GM23338 (cell line): Measurements from ENCODE around the gene CTNNA3. TPM values are rescaled to one million over a fixed set of nuclear protein-coding genes. Genes with fewer than 3 reads are reported as not detected.

Source experiments
- ATAC-seq: fragments of 200-7000 bp; cut with Tn5 transposase; 3 replicates; pipeline ENCODE4 v1.9.1; 2020
- DNase-seq: peaks from one replicate; pipeline ENCODE4 v3.0.0-alpha.2; 2015; ENCODE audit warnings: low spot score
- H2AFZ ChIP-seq: fragments of 200-600 bp; sonication (generic); 2 replicates; pipeline ENCODE4 v1.8.0; 2016; ENCODE audit warnings: antibody characterized with exemption, mild to moderate bottlenecking, moderate library complexity
- H3F3A ChIP-seq: fragments of 200-600 bp; sonication (generic); replicated peaks from 2 replicates; pipeline ENCODE4 v1.8.0; 2017; ENCODE audit warnings: antibody characterized with exemption, mixed run types, low read depth
- H3K27ac ChIP-seq: fragments of 200-600 bp; sonication (generic); 2 replicates; pipeline ENCODE4 v1.6.1; 2016; ENCODE audit warnings: low read depth
- H3K27me3 ChIP-seq: fragments of 200-600 bp; sonication (generic); 2 replicates; pipeline ENCODE4 v1.8.0; 2016; ENCODE audit warnings: mild to moderate bottlenecking, mixed run types, moderate library complexity; ENCODE audit not compliant: insufficient read depth
- H3K36me3 ChIP-seq: fragments of 200-600 bp; sonication (generic); 2 replicates; pipeline ENCODE4 v1.8.0; 2016; ENCODE audit warnings: mild to moderate bottlenecking; ENCODE audit not compliant: insufficient read depth
- H3K4me1 ChIP-seq: fragments of 200-600 bp; sonication (generic); 2 replicates; pipeline ENCODE4 v1.8.0; 2016; ENCODE audit warnings: mild to moderate bottlenecking, moderate library complexity; ENCODE audit not compliant: insufficient read depth
- H3K4me2 ChIP-seq: fragments of 200-600 bp; sonication (generic); 2 replicates; pipeline ENCODE4 v1.7.1; 2017; ENCODE audit warnings: mixed run types
- H3K4me3 ChIP-seq: fragments of 200-600 bp; sonication (generic); 2 replicates; pipeline ENCODE4 v1.6.1; 2016; ENCODE audit warnings: mixed run types
- H3K79me2 ChIP-seq: fragments of 200-600 bp; sonication (generic); replicated peaks from 2 replicates; pipeline ENCODE4 v1.8.0; 2017; ENCODE audit warnings: mild to moderate bottlenecking; ENCODE audit not compliant: insufficient read depth
- H3K9me2 ChIP-seq: fragments of 200-600 bp; sonication (generic); 2 replicates; pipeline ENCODE4 v1.8.0; 2017; ENCODE audit not compliant: insufficient read depth
- H4K20me1 ChIP-seq: fragments of 200-600 bp; sonication (generic); replicated peaks from 2 replicates; pipeline ENCODE4 v1.8.0; 2017; ENCODE audit warnings: mild to moderate bottlenecking; ENCODE audit not compliant: insufficient read depth
- H3K27ac Mint-ChIP-seq: 2 replicates; pipeline ENCODE4 v1.8.0; 2020; ENCODE audit warnings: inconsistent platforms, mild to moderate bottlenecking, moderate library complexity, mixed read lengths
- H3K27me3 Mint-ChIP-seq: 3 replicates; pipeline ENCODE4 v1.8.0; 2022; ENCODE audit warnings: low read depth, mild to moderate bottlenecking, moderate library complexity, mixed read lengths, inconsistent platforms; ENCODE audit not compliant: insufficient read depth, poor library complexity
- H3K36me3 Mint-ChIP-seq: 3 replicates; pipeline ENCODE4 v1.8.0; 2021; ENCODE audit warnings: low read depth, mild to moderate bottlenecking, inconsistent platforms, moderate library complexity, mixed read lengths
- H3K4me1 Mint-ChIP-seq: 3 replicates; pipeline ENCODE4 v1.8.0; 2020; ENCODE audit warnings: mild to moderate bottlenecking, inconsistent platforms, mixed read lengths
- H3K4me3 Mint-ChIP-seq: 3 replicates; pipeline ENCODE4 v1.8.0; 2021; ENCODE audit warnings: moderate library complexity, mild to moderate bottlenecking, inconsistent platforms, mixed read lengths
- H3K9me3 Mint-ChIP-seq: 3 replicates; pipeline ENCODE4 v1.8.0; 2020; ENCODE audit warnings: moderate library complexity, mild to moderate bottlenecking, inconsistent platforms, mixed read lengths
- CREB1 ChIP-seq: fragments of 250-450 bp; sonication (Bioruptor Pico); IDR thresholded peaks from 2 replicates; pipeline ENCODE4 v1.5.0; 2020; ENCODE audit warnings: low read depth, mild to moderate bottlenecking, moderate library complexity
- EZH2phosphoT487 ChIP-seq: fragments of 200-600 bp; sonication (generic); IDR thresholded peaks from one replicate; pipeline ENCODE4 v1.8.1; 2018; ENCODE audit warnings: antibody characterized with exemption; ENCODE audit not compliant: unreplicated experiment
- NANOG ChIP-seq: IDR thresholded peaks from 2 replicates; pipeline ENCODE4 v1.6.1; 2016; ENCODE audit warnings: antibody characterized with exemption, borderline replicate concordance
- POLR2AphosphoS5 ChIP-seq: IDR thresholded peaks from 2 replicates; pipeline ENCODE4 v1.6.1; 2016; ENCODE audit warnings: antibody characterized with exemption, low read depth
- STAT1 ChIP-seq: IDR thresholded peaks from one replicate; pipeline ENCODE4 v1.6.1; 2016; ENCODE audit warnings: antibody characterized with exemption; ENCODE audit not compliant: unreplicated experiment
- ZNF114 ChIP-seq: fragments of 250-450 bp; sonication (Bioruptor Pico); IDR thresholded peaks from 2 replicates; pipeline ENCODE4 v1.5.0; 2020; ENCODE audit warnings: mild to moderate bottlenecking, moderate library complexity
- ZNF331 ChIP-seq: fragments of 250-450 bp; sonication (Bioruptor Pico); IDR thresholded peaks from 2 replicates; pipeline ENCODE4 v1.5.0; 2020; ENCODE audit warnings: low read depth, mild to moderate bottlenecking, moderate library complexity
- polyA plus RNA-seq: library from polyadenylated mRNA; unstranded; fragments of >200 nt; fragmentation: Nextera tagmentation; extraction: Ambion mirVana; gene quantifications from 2 replicates; pipeline ENCODE4 v1.2.1, GENCODE V29; 2016
- total RNA-seq: library from RNA; depleted of rRNA; stranded (reverse); fragments of >200 nt; shearing (Covaris generic); gene quantifications from 2 replicates; pipeline ENCODE4 v1.2.3, GENCODE V29; 2014
- TF ChIP-seq, protein P1 (sequence below), 2 experiments: fragments of 200-600 bp in 1 of 2; sonication (generic) in 1 of 2; conservative IDR thresholded peaks; 2 replicates each; pipeline versions ENCODE4 v1.5.1 to v1.6.1; 2016 to 2017; ENCODE audit warnings: antibody characterized with exemption in 2 of 2, low read depth in 2 of 2, mild to moderate bottlenecking in 2 of 2, moderate library complexity in 1 of 2
- TF ChIP-seq, protein P2 (sequence below): IDR thresholded peaks from one replicate; pipeline ENCODE4 v1.6.1; 2018; ENCODE audit warnings: antibody characterized with exemption; ENCODE audit not compliant: unreplicated experiment
- TF ChIP-seq, protein P3 (sequence below): IDR thresholded peaks from 2 replicates; pipeline ENCODE4 v1.6.1; 2016; ENCODE audit warnings: antibody characterized with exemption

Gene CTNNA3
- total and polyA plus RNA-seq, 2 experiments from 2014 or later, result 0.71 to 3.3 TPM

DNA sequence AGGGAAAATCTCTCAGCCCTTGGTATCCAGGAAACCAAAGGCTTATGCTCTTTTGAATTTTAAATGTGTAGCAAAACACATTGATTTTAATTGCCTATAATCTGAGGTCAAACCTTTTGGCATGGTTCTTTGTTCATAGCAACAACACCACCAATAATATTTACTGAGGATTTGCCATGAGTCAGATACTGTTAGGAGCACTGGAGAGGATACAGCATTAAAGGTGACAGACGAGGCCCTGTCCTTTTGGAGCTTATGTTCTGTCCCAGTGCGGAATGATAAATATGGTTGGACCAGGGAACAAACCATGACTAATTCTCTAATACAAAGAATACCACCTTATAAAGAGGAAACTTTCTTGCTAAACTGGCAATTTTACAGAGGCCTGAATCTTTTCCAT, 176.6 kb downstream of the CTNNA3 start (continued):
- TF ChIP-seq, protein P1, sequence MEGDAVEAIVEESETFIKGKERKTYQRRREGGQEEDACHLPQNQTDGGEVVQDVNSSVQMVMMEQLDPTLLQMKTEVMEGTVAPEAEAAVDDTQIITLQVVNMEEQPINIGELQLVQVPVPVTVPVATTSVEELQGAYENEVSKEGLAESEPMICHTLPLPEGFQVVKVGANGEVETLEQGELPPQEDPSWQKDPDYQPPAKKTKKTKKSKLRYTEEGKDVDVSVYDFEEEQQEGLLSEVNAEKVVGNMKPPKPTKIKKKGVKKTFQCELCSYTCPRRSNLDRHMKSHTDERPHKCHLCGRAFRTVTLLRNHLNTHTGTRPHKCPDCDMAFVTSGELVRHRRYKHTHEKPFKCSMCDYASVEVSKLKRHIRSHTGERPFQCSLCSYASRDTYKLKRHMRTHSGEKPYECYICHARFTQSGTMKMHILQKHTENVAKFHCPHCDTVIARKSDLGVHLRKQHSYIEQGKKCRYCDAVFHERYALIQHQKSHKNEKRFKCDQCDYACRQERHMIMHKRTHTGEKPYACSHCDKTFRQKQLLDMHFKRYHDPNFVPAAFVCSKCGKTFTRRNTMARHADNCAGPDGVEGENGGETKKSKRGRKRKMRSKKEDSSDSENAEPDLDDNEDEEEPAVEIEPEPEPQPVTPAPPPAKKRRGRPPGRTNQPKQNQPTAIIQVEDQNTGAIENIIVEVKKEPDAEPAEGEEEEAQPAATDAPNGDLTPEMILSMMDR (conservative IDR thresholded peaks at IDR 0.05; ENCODE audit: low read depth in 2 of 2), result no peak
- TF ChIP-seq EZH2phosphoT487, result no peak
- TF ChIP-seq STAT1, result no peak
- TF ChIP-seq, protein P2, sequence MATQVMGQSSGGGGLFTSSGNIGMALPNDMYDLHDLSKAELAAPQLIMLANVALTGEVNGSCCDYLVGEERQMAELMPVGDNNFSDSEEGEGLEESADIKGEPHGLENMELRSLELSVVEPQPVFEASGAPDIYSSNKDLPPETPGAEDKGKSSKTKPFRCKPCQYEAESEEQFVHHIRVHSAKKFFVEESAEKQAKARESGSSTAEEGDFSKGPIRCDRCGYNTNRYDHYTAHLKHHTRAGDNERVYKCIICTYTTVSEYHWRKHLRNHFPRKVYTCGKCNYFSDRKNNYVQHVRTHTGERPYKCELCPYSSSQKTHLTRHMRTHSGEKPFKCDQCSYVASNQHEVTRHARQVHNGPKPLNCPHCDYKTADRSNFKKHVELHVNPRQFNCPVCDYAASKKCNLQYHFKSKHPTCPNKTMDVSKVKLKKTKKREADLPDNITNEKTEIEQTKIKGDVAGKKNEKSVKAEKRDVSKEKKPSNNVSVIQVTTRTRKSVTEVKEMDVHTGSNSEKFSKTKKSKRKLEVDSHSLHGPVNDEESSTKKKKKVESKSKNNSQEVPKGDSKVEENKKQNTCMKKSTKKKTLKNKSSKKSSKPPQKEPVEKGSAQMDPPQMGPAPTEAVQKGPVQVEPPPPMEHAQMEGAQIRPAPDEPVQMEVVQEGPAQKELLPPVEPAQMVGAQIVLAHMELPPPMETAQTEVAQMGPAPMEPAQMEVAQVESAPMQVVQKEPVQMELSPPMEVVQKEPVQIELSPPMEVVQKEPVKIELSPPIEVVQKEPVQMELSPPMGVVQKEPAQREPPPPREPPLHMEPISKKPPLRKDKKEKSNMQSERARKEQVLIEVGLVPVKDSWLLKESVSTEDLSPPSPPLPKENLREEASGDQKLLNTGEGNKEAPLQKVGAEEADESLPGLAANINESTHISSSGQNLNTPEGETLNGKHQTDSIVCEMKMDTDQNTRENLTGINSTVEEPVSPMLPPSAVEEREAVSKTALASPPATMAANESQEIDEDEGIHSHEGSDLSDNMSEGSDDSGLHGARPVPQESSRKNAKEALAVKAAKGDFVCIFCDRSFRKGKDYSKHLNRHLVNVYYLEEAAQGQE, result no peak
- TF ChIP-seq NANOG, result no peak
- TF ChIP-seq CREB1, result no peak

DNA sequence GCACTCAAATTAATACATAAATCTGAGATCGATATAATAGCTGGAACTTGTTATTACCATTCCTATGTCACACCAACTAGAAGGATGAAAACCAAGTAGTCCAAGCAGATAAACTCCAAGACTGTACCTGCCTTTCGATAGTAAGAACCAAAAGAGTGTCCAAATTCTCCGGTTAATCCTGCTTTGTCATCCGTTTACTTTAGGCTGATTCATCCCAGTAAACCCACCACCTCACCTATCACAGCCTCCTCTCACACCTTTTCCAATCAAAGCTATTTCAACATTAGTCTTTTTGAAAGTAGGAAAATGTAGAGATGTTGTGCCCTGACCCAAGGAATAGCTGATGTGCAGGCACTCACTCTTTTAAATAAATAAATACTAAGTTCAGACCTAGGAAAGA, 177.2 kb downstream of the CTNNA3 start:
- Mint-ChIP-seq H3K27ac (no peak overlapping the region), H3K9me3 (no peaks in the 10 kb centered on the region), H3K36me3 (no peaks in the 10 kb centered on the region), H3K4me1 (no peaks in the 10 kb centered on the region), H3K27me3 (no peaks in the 10 kb centered on the region), H3K4me3 (no peak overlapping the region)
- Histone ChIP-seq H4K20me1 (no peaks in the 10 kb centered on the region), H3K4me2 (no peak overlapping the region), H3K4me1 (no peaks in the 10 kb centered on the region), H2AFZ (no peak overlapping the region; the same call in 1 of the 2 replicates), H3K27ac (no peak overlapping the region), H3K79me2 (no peaks in the 10 kb centered on the region), H3K9me2 (no peaks in the 10 kb centered on the region), H3F3A (no peaks in the 10 kb centered on the region), H3K36me3 (no peaks in the 10 kb centered on the region), H3K4me3 (no peak overlapping the region), H3K27me3 (no peaks in the 10 kb centered on the region)
- ATAC-seq (no peak), DNase-seq (no peak)
- TF ChIP-seq CREB1, result no peak
- no peak for TF ChIP-seq ZNF114 (CRISPR knock-in tag)

DNA sequence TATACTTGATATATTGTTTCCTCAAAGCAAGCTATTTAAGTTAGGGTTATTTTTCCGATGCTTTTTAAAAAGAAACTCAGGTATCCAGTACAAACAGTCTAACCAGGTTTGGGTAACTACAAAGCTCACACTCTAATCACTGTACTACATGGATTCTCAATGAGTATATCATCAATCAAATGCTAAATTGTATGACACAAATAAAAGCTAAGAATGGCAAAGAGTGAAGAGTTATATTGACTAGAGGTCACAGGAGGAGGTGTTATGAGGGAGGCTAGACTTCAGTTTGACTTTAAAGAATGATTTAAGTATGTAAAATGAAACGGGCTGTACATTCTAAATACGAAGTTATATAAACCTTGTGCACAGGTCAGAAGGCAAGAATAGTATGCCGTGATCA, 178.0 kb downstream of the CTNNA3 start:
- no peak for ATAC-seq
- Mint-ChIP-seq H3K36me3 (no peaks in the 10 kb centered on the region), H3K9me3 (no peaks in the 10 kb centered on the region), H3K27ac (no peak overlapping the region), H3K4me3 (no peak overlapping the region), H3K27me3 (no peaks in the 10 kb centered on the region), H3K4me1 (no peaks in the 10 kb centered on the region)
- H3K4me3 ChIP-seq, result no peak overlapping the region
- H3K36me3 ChIP-seq, result no peaks in the 10 kb centered on the region
- no peaks in the 10 kb centered on the region for H3K79me2 ChIP-seq
- no peak overlapping the region for H3K4me2 ChIP-seq
- no peaks in the 10 kb centered on the region for H3F3A ChIP-seq
- DNase-seq, result no peak
- H3K4me1 ChIP-seq, result no peaks in the 10 kb centered on the region
- no peak overlapping the region for H2AFZ ChIP-seq
- H3K9me2 ChIP-seq, result no peaks in the 10 kb centered on the region
- no peaks in the 10 kb centered on the region for H4K20me1 ChIP-seq
- no peak overlapping the region for H3K27ac ChIP-seq
- H3K27me3 ChIP-seq, result no peaks in the 10 kb centered on the region
- TF ChIP-seq, protein P3, sequence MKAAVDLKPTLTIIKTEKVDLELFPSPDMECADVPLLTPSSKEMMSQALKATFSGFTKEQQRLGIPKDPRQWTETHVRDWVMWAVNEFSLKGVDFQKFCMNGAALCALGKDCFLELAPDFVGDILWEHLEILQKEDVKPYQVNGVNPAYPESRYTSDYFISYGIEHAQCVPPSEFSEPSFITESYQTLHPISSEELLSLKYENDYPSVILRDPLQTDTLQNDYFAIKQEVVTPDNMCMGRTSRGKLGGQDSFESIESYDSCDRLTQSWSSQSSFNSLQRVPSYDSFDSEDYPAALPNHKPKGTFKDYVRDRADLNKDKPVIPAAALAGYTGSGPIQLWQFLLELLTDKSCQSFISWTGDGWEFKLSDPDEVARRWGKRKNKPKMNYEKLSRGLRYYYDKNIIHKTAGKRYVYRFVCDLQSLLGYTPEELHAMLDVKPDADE, result no peak
- no peak for TF ChIP-seq POLR2AphosphoS5
- no peak for TF ChIP-seq ZNF331 (CRISPR knock-in tag)
- TF ChIP-seq STAT1, result no peak
